GM18861 (cell line): ENCODE results near the gene OR5H1.
"Not testable (repeated sequence)": the region's sequence is repeated elsewhere in the genome, so short reads cannot be mapped to it uniquely, and the experiment has no call there.

Source experiments
- ATAC-seq: cut with Tn5 transposase; IDR thresholded peaks from one replicate; pipeline ENCODE4 v1.9.1; 2021; ENCODE audit not compliant: unreplicated experiment

Gene OR5H1

DNA sequence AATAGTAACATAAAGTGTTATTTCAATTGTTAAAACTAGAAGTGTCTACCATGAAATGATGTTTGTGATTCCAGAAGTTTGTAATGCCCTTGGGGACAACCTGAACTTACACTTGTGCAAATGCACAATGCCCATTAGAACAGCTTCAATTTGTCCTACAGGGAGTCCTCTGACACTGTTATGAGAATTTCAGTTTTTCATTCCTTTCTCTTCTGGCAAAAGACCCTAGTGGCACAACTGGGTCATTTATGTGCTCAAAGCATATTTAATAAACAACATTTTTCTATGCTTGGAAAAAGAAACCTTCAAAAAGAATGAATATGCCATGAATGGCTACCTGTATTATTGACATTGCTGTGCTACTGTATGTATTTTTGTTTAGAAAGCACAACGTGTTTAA is at the start of gene OR5H1:
Gene OR5H1, plus strand, starts transcription at position 301 of the 400 bp plus-strand sequence. CDS start 1,977 bp downstream, outside the sequence.
- ATAC-seq = no peak

DNA sequence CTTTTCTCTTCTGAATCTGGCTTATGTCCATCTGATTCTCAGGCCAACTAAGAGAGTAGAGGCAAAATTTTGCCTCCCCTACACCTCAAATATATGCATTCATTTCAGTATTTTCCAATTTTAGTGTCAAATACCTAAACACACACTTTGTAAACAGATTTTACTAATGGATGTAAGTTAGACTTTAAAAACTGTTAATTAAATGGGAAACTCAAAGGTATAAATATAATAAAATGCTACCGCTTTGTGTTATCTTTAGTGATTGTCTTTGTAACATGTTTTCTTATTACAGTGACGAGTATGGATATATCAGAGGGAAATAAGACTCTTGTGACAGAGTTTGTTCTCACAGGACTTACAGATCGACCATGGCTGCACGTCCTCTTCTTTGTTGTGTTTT is 43.6 kb upstream of the OR5H1 start, which contains the start of gene OR5AC2:
Gene OR5AC2, plus strand, starts transcription at position 301 of the 400 bp plus-strand sequence. Its CDS starts 0 bp downstream, at position 301.
- no peak for ATAC-seq

DNA sequence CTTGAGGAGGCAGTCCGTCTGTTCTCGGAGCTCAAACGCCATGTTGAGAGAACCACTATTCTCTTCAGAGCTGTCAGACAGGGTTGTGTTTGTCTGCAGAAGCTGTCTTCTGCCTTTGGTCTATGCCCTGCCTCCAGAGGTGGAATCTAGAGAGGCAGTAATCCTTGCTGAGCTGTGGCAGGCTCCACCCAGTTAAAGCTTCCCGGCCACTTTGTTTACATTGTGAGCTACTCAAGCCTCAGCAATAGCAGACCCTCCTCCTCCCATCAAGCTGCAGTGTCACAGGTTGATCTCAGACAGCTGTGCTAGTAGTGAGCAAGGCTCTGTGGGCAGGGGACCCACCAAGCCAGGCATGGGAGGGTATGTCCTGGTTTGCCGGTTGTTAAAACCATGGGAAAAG is 34.6 kb upstream of the OR5H1 start:
- ATAC-seq = no peak

DNA sequence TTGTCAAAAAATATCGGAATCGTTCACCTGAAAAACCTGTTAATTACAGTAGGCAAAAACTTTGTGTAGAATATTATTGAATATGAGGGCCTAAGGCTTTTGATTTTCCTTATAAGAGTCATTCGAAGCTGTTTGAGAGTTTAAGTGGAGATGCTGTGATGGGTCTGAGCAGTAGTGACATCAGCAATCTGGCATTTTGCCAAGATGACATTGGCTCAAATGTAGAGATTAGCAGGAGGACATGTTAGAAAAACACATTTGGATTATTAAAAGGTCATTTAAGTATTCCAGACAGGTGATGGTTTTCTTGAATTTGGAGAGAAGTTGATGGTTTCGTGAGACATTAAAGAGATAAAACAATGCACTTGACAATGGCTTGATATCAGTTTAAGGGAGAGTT is 30.7 kb upstream of the OR5H1 start:
- no peak for ATAC-seq

DNA sequence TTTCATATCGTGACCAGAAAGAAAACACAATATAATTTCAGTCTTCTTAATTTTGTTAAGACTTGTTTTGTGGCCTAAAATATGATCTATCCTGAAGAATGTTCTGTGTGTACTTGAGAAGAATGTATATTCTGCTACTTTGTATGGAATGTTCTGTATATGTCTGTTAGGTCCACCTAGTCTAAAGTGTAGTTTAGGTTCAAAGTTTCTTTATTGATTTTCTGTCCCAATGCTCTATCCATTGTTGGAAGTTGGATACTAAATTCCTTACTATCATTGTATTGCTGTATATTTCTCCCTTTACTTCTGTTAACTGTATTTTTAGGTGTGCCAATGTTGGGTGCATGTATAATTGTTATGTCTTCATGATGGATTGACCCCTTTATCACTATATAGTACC is 22.4 kb upstream of the OR5H1 start:
- ATAC-seq = no peak

DNA sequence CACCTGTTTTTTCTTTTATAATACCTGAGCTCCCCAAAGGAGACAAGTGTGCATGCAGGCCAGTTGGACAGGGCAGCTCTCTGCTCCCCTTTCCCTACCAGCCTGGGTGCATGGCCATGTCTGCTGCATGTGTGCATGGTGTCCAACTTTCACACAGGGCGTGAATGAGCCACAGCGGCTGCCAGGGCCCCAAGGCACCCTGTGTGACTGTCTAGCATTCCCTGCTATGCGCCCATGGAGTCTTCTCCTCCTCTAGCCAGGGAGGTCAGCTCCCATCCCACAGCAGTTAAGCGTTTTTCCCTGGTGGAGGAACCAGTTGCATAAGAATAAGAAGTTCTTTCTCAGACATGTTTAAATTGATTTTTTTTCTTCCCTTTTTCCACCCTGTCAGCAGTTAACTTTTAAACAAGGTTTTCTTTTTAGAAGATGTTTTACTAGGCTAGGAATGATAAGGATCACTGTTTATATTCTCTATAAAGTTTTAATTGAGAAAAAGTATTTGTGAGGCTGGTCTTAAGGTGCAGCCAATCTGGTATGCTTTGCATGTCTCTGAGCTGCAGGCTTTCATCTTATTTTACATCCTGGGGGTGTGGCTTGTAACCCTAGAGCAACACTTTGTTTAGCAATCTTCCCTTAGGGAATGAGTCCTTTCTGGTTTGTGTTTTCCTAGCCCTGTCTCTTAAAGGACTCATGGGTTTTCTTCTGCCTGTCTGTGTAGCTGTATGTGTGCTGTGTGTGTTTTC is 20.5 kb upstream of the OR5H1 start:
- no peak for ATAC-seq

DNA sequence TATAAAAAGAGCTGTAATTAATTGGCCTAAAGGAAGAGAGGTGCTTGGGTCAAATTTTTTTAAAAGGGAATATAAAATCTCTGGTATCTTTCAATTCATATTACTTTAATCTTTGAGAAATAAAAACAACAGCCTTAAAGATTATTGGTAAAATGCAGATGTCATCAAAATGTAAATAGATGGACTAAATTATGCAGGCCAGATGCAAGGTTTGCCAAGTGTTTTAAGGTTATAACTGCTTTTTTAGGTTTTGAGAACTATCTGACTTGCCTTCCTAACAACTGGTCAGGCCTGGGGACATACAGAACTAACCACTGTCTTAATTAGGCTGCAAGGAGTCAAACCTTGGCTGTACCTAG is 20.0 kb upstream of the OR5H1 start:
- ATAC-seq = no peak

DNA sequence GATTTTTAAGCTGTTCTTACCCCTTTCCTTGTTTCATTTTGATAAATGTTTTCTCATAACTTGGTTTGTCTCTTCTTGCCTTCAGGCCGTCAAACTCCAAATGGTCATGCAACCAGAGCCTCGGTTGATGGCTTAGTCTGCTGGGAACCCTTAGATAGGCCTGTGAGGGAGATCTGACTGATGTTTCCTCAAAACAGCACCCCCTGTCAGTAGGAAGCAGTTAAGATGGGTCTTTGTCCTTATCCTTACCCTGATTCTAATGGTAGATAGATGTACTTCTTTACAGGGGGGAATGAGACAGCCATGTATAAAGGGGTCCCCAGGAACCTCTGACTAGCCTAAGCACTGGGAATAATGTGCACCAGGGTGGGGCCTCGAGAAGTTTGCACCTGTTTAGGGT is 16.3 kb upstream of the OR5H1 start:
- no peak for ATAC-seq

DNA sequence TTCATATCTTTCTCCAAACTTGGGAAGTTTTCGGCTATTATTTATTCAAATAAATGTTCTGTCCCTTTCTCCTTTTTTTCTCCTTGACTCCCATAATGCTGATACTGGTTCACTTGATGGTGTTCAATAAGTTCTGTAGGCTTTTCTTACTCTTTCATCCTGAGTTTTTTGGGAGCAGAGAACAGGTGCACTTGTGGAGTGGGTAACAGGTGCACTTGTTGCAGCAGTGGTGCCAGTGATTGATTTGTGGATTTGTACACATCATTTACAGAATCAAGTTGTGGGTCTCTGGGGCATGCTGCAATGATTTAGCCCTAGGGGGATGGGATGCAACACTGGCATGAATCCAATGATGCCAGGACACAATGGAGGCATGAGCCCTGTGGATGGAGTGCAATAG is 14.8 kb upstream of the OR5H1 start:
- ATAC-seq = no peak

DNA sequence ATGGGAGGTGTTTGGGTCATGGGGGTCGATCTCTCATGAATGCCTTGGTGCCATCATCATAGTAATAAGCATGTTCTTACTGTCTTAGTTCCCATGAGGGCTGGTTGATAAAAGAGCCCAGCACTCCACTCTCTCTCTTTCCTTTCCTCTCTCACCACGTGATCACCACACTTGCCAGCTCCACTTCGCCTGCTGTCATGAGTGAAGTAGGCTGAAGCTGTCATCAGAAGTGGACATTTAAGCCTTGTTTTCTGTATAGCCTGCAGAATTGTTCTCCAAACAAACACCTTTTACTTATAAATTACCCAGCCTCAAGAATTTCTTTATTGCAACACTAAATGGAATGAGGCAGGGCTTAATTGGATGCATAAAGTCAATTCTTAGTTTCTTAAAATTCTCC is 6.1 kb downstream of the OR5H1 start:
- no peak for ATAC-seq

DNA sequence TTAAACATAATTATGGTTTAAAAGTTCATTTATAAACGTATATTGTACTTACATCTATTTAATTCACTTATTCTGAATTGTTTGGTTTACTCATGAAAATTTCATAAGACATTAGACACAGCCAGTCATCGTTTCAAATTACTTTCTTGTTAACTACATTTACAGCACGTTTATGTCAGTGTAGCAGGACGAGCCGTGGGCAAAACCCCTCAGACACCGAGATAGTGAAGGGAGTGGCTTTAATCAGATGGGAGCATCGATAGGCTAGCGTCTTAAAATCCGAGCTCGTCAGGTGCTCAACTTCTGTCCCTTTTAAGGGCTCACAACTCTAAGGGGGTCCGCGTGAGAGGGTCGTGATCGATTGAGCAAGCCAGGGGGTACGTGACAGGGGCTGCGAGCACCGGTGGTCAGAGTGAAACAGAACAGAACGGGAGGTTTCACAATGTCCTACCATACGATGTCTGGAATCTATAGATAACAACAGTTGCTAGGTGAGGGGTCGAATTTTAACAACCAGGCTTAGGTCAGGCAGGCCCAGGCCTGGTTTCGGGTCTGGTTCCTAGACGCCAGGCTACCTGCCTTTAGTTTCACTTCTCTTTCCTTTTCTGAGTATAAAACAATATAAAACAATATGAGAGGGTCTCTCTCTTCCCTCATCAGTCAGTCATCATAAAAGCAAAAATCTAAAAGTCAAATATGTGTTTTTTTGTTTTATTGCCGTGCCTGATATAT is 7.5 kb downstream of the OR5H1 start:
- ATAC-seq = not testable (repeated sequence)

DNA sequence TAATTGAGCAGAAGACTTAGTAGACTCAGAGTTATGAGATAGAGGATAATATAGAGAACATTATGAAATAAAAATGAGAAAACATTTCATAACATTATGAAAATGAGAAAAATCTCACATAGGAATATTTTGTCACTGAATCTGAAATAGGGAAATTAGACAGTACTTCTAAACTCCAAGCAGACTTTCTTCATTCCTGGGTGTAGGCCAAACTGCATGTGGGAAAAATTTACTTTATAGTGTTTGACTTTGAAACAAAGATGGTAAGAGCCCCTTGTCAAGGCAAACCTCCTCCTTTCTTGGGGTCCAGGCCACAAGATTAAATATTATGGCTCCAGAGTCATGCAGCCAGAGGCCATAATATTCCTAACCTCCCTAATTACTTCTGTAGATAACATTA is 10.0 kb downstream of the OR5H1 start:
- no peak for ATAC-seq

DNA sequence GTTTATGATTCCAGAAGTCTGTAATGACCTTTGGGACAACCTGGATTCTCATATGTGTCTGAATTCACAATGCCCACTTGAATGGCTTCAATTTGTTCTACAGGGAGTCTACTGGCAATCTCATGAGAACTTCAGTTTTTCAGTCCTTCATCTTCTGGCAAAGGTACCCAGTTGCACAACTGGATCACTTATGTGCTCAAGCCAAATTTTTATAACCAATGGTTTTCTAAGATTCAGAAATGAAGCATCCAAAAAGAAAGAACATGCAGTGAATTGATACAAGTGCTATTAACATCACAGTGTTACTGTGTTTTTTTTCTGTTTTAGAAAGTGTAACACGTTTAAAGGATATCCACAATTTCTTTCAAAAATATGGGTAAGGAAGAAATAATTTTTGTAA is 16.7 kb downstream of the OR5H1 start, which contains the start of gene OR5H14:
Gene OR5H14, plus strand, starts transcription at position 301 of the 400 bp plus-strand sequence. CDS start 1,907 bp downstream, outside the sequence.
- no peak for ATAC-seq

DNA sequence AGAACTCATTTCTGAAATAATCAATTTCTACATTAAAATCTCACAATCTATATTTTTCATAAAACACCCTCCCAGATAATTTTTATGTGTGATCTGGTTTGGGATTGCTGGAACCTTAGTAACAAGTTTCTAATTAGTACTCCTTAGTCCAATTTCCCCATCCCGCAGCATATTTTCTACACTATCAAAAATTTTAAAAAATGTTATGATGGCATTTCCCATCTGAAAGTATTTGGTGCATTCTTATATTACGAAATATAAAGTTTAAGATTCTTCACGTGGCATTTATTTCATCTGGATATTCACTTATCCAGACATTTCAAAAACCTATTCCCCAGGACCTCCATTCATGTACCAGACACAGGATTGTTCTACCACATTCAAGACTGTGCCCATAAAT is 18.2 kb downstream of the OR5H1 start:
- ATAC-seq = no peak

DNA sequence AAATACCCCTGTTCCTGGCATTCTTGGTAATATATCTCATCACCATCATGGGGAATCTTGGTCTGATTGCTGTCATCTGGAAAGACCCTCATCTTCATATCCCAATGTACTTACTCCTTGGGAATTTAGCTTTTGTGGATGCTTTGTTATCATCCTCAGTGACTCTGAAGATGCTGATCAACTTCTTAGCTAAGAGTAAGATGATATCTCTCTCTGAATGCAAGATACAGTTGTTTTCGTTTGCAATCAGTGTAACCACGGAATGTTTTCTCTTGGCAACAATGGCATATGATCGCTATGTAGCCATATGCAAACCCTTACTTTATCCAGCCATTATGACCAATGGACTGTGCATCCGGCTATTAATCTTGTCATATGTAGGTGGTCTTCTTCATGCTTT is 18.9 kb downstream of the OR5H1 start:
- not testable (repeated sequence) for ATAC-seq

DNA sequence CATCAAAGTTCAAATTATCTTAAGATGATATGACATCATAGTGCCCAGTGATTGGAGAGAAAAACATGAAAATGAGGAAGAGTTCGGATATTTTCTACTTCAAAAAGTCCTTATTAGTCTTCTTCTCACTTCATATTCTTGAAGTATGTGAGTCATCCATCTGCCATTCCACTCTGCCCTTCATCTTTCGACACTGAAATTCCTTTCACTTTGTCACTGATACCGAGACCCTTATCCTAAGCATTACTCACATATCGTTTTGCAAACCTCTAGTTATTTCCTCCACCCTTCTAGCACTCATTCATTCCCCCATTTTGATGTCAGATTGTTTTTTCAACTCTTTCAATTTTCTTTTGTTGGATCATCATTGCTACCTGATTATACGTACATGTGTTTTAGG is 20.7 kb downstream of the OR5H1 start:
- no peak for ATAC-seq

DNA sequence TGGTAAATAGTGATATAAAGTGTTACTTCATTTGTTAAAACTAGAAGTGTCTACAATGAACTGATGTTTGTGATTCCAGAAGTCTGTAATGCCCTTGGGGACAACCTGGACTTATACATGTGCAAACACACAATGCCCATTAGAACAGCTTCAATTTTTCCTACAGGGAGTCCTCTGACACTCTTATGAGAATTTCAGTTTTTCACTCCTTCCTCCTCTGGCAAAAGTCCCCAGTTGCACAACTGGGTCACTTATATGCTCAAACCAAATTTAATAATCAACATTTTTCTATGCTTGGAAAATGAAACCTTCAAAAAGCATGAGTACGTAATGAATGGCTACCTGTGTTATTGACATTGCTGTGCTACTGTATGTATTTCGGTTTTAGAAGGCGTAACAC is 35.9 kb downstream of the OR5H1 start, which contains the start of gene OR5H15:
Gene OR5H15, plus strand, starts transcription at position 301 of the 400 bp plus-strand sequence. CDS start 2,004 bp downstream, outside the sequence.
- no peak for ATAC-seq

DNA sequence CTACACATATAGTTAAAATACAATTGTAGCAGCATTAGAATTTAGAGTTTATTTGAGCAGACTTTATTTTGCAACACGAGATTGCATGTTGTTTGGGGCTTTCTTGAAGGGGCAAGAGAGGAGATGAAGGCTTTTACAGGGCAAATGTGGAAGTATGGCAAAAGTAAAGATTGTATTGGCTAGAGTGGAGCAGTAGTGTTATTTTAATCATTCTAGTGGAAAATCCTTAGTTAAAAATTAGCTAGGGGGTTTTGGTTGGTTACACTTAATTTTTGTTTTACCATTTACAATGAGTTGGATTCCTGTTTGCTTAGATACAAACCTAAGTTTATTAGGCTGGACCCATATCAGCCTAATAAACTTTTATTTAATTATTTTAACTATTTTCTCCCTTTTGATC is 40.5 kb downstream of the OR5H1 start:
- ATAC-seq = no peak

DNA sequence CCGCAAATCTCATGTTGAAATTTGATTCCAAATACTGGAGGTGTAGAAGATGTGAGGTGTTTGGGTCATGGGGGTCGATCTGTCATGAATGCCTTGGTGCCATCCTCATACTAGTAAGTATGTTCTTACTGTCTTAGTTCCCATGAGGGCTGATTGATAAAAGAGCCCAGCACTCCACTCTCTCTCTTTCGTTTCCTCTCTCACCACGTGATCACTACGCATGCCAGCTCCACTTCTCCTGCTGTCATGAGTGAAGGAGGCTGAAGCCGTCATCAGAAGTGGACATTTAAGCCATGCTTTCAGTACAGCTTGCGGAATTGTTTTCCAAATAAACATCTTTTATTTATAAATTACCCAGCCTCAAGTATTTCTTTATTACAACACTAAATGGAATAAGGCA is 42.1 kb downstream of the OR5H1 start:
- ATAC-seq = no peak

DNA sequence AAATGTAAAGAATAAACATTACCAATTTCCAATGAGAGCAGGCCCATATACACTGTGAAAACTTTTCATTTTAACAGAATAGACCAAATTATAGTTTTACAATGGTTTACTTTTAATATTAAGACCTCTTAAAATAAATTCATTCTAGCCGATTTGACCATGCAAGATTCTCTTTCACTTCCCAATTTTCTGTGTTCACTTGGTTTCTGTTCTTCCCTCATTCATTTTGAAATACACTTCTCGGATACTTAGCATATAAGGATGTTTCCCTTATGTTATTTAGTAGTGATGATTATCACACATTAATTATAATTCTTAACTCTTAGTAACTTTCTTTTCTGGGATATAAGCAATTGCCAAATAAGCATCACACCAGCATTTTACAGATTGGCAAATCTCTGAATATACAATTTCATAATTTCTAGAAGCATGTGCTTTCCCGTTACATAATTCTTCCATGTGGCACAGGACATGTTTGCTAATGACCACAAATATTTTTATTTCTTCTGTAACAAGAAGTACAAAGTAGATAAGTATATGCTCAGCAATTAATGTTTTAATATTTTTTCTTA is 49.9 kb downstream of the OR5H1 start:
- ATAC-seq = no peak

DNA sequence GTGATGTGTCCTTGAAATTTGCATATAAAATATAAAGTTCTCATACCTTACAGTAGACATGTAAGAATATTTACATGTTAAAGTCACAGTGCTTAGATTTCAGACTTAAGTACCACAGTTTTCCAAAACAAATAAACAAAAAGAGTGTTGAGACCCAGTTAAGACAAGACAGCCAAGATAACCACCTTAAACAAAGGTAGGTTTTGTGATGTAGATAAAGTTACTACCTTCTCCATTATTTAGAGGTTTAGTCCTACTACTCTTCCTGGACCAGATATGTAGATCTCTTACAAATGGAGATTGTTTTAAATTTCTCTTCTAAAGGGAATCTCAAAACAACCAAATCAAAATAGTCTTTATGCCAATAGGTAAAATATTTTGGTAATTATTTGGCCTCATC is 51.7 kb downstream of the OR5H1 start:
- no peak for ATAC-seq

DNA sequence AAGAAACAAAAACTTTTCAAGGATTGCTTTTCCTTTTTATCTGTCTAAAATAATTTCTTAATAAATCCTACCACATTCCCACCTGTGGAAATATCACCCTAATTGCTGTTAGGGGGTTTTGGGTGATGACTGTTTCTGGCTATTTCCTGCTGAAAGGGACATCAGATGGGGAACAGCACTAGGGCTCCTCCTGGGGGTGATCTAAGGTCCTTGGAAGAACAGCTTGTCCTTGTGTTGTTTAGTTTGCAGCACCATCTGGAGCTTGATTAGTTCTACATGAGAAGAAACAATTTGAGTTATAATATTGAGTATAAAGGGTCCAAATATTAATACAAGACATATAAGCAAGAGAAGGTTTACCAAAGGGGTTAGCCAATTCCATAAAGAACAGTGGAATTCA is 54.7 kb downstream of the OR5H1 start:
- no peak for ATAC-seq
